Measurements from ENCODE around the gene DCAF7.

The DCAF7 gene

DNA sequence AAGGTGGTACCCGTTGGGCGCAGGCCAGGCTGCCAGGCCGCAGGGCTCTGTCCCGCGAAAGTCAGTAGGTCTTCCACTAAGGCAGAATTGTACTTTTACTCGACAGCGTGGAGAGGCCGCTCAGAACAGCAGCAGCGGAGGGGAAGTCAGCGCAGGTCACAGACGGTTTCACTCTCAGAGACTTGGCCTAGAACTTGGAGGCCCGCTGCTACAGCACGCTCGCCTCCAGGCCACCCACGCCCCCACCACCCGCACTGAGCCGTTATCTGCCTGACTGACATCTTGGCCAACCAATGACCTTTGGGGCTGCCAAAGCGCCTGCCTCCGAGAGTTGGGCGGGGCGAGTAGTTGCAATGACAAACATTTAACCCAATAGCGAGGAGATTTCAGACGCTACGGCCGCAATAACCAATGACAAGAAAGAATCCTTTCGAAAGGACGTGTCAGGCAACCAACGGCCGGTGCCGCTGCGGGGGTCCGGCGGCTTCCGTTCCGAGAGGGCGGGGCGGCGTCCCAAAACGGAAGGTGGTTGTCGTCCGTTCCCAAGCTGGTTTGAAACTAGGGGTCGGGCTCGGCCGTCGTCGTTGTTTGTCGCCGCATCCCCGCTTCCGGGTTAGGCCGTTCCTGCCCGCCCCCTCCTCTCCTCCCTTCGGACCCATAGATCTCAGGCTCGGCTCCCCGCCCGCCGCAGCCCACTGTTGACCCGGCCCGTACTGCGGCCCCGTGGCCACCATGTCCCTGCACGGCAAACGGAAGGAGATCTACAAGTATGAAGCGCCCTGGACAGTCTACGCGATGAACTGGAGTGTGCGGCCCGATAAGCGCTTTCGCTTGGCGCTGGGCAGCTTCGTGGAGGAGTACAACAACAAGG, at the start of gene DCAF7:
Gene DCAF7, plus strand, starts transcription at position 532 of the 871 bp plus-strand sequence. Its CDS starts 201 bp downstream, at position 733.
- Histone ChIP-seq H3K36me3 (replicated peaks; ENCODE audit: insufficient read depth, low read length) (no peaks in the 10 kb centered on the region), H3K9me3 (replicated peaks; ENCODE audit: insufficient read depth, low read length) (no peaks in the 10 kb centered on the region), H3K27me3 (replicated peaks; ENCODE audit: insufficient read depth, low read length) (no peaks in the 10 kb centered on the region), H3F3A (ENCODE audit: insufficient read depth, low read length) (peaks cover 13% of the 10 kb centered on the region; the same call in 1 of the 2 replicates), H3K4me1 (ENCODE audit: low read length) (peaks cover 13% of the 10 kb centered on the region; the same call in 1 of the 2 replicates), H4K20me1 (ENCODE audit: insufficient read depth, low read length) (peaks cover 18% of the 10 kb centered on the region), H3K9ac (ENCODE audit: low read length) (peak within 1 kb of the TSS; percentile 79), H3K27ac (ENCODE audit: low read length) (peak within 1 kb of the TSS; percentile 76; the same call in 1 of the 2 replicates), H3K4me3 (ENCODE audit: low read length) (peak within 1 kb of the TSS; percentile 94), H3K4me2 (ENCODE audit: low read depth, low read length) (peak within 1 kb of the TSS; percentile 99), H3K79me2 (ENCODE audit: low read length) (peaks cover 48% of the 10 kb centered on the region), H2AFZ (ENCODE audit: low read length) (peak within 1 kb of the TSS; percentile 93), H3K9me2 (replicated peaks; ENCODE audit: insufficient read depth, low read length) (no peaks in the 10 kb centered on the region)
- DNase-seq = peak; percentile 100
- TF ChIP-seq EZH2 (optimal IDR thresholded peaks at IDR 0.05; ENCODE audit: low read depth, low read length) (no peak), CTCF (IDR thresholded peaks at IDR 0.05; ENCODE audit: low read length) (no peak), EZH2phosphoT487 (IDR thresholded peaks at IDR 0.05; ENCODE audit: low read length) (no peak)

- no peak for TF ChIP-seq EZH2phosphoT487 (IDR thresholded peaks at IDR 0.05; ENCODE audit: low read length)
- TF ChIP-seq EZH2 (optimal IDR thresholded peaks at IDR 0.05; ENCODE audit: low read depth, low read length) = no peak
- no peak for TF ChIP-seq CTCF (IDR thresholded peaks at IDR 0.05; ENCODE audit: low read length)
- Histone ChIP-seq H3K4me2 (ENCODE audit: low read depth, low read length) (no peak overlapping the region), H3K27ac (ENCODE audit: low read length) (no peak overlapping the region)
These were observed 49.5 kb upstream of the DCAF7 start for GRCh38 chr17:63500543-63501390.

DNA sequence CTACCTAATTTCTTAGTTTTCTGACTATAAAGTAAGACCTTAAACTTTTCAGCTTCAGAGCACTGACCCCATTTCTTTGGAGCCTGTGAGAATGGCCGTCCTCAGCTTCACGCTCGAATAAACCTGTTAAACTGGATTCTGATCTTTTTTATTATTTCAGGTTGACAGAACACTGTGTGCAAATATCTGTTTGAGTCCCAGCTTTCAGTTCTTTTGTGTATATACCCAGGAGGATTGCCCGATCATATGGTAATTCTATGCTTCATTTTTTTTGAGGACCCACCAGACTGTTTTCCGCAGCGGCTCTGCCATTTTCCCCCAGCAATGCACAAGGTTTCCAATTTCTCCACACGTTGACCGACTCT, 47.0 kb upstream of the DCAF7 start:
- H3F3A ChIP-seq (ENCODE audit: insufficient read depth, low read length) = no peaks in the 10 kb centered on the region
- TF ChIP-seq EZH2 (optimal IDR thresholded peaks at IDR 0.05; ENCODE audit: low read depth, low read length) (no peak), EZH2phosphoT487 (IDR thresholded peaks at IDR 0.05; ENCODE audit: low read length) (no peak), CTCF (IDR thresholded peaks at IDR 0.05; ENCODE audit: low read length) (no peak)
- H3K9ac ChIP-seq (ENCODE audit: low read length) = no peak overlapping the region
- H3K79me2 ChIP-seq (ENCODE audit: low read length) = no peaks in the 10 kb centered on the region
- no peak overlapping the region for H3K27ac ChIP-seq (ENCODE audit: low read length)
- no peaks in the 10 kb centered on the region for H4K20me1 ChIP-seq (ENCODE audit: insufficient read depth, low read length)
- H3K4me2 ChIP-seq (ENCODE audit: low read depth, low read length) = no peak overlapping the region
- H2AFZ ChIP-seq (ENCODE audit: low read length) = no peak overlapping the region
- H3K9me2 ChIP-seq (replicated peaks; ENCODE audit: insufficient read depth, low read length) = no peaks in the 10 kb centered on the region
- peaks cover 38% of the 10 kb centered on the region for H3K27me3 ChIP-seq (replicated peaks; ENCODE audit: insufficient read depth, low read length)
- DNase-seq = no peak
- H3K9me3 ChIP-seq (replicated peaks; ENCODE audit: insufficient read depth, low read length) = no peaks in the 10 kb centered on the region
- H3K36me3 ChIP-seq (replicated peaks; ENCODE audit: insufficient read depth, low read length) = no peaks in the 10 kb centered on the region
- no peaks in the 10 kb centered on the region for H3K4me1 ChIP-seq (ENCODE audit: low read length)
- no peak overlapping the region for H3K4me3 ChIP-seq (ENCODE audit: low read length)

More at GRCh38 chr17:63500543-63501390, 49.5 kb upstream of the DCAF7 start:
- Histone ChIP-seq H3K9ac (ENCODE audit: low read length) (no peak overlapping the region), H3K27me3 (replicated peaks; ENCODE audit: insufficient read depth, low read length) (peaks cover 33% of the 10 kb centered on the region), H3K79me2 (ENCODE audit: low read length) (no peaks in the 10 kb centered on the region), H3F3A (ENCODE audit: insufficient read depth, low read length) (no peaks in the 10 kb centered on the region), H3K4me1 (ENCODE audit: low read length) (no peaks in the 10 kb centered on the region), H3K4me3 (ENCODE audit: low read length) (no peak overlapping the region), H3K9me3 (replicated peaks; ENCODE audit: insufficient read depth, low read length) (no peaks in the 10 kb centered on the region), H2AFZ (ENCODE audit: low read length) (no peak overlapping the region), H3K9me2 (replicated peaks; ENCODE audit: insufficient read depth, low read length) (no peaks in the 10 kb centered on the region), H3K36me3 (replicated peaks; ENCODE audit: insufficient read depth, low read length) (no peaks in the 10 kb centered on the region), H4K20me1 (ENCODE audit: insufficient read depth, low read length) (no peaks in the 10 kb centered on the region)
- DNase-seq = no peak

Measured in MM.1S (cell line).